Duodenal mucosa (tissue), 2 donors: Measurements from ENCODE around the gene PLB1.
"Not testable (repeated sequence)": the region's sequence is repeated elsewhere in the genome, so short reads cannot be mapped to it uniquely, and the experiment has no call there.

Experiments
- H3K27ac ChIP-seq: one replicate; pipeline ENCODE4 v1.7.0; 2013; ENCODE audit warnings: low read depth, low read length
- H3K27me3 ChIP-seq, 2 donors: one replicate each; pipeline ENCODE4 v1.7.0; 2013; ENCODE audit warnings: low read length in 2 of 2, control low read depth in 1 of 2; ENCODE audit not compliant: insufficient read depth in 2 of 2, control insufficient read depth in 1 of 2
- H3K36me3 ChIP-seq, 2 donors: one replicate each; pipeline ENCODE4 v1.7.0; 2013; ENCODE audit warnings: low read length in 2 of 2, control low read depth in 1 of 2; ENCODE audit not compliant: insufficient read depth in 2 of 2, control insufficient read depth in 1 of 2
- H3K4me1 ChIP-seq, 2 donors: one replicate each; pipeline ENCODE4 v1.7.0; 2013; ENCODE audit warnings: low read length in 2 of 2, control low read depth in 1 of 2; ENCODE audit not compliant: insufficient read depth in 2 of 2, control insufficient read depth in 1 of 2
- H3K4me3 ChIP-seq, 2 donors: one replicate each; pipeline ENCODE4 v1.7.0; 2013; ENCODE audit warnings: low read length in 2 of 2, low read depth in 1 of 2
- H3K9ac ChIP-seq, 2 donors: one replicate each; pipeline ENCODE4 v1.7.0; 2013; ENCODE audit warnings: low read length in 2 of 2, low read depth in 1 of 2
- H3K9me3 ChIP-seq, 2 donors: one replicate each; pipeline ENCODE4 v1.7.0; 2013; ENCODE audit warnings: low read length in 2 of 2, control low read depth in 1 of 2; ENCODE audit not compliant: control insufficient read depth in 1 of 2

The PLB1 gene

DNA sequence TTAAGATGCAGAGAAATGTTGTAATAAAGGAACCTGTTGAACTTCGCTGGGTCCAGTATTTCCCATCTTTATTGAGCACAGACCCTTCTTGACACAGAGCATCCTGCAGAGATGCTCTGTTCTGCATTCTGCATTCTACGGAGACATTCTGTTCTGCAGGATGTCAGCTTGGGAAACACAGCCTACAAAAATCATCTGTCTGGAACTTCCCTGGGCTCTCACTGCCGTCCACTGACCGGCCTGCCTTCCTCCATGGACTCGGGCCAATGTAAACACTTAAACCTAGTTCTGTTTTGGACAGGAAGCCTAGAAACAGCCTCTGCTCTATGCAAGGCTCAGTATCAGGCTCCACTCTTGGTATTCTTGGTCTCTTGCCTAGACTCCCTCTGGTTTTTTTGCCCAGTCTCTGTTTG is 165.7 kb downstream of the PLB1 start:
- Histone ChIP-seq H3K27ac (peak overlapping the region; percentile 77), H3K9ac (peak overlapping the region; percentile 24 to 54)

GRCh38 chr2:28662044-28662443 is 166.2 kb downstream of the PLB1 start:
- Histone ChIP-seq H3K36me3 (no peaks in the 10 kb centered on the region), H3K4me3 (no peak overlapping the region), H3K4me1 (peaks cover 60 to 62% of the 10 kb centered on the region in 2 donors), H3K27me3 (no peaks in the 10 kb centered on the region), H3K9ac (no peak overlapping the region), H3K27ac (peak overlapping the region; percentile 77), H3K9me3 (no peaks in the 10 kb centered on the region)

More for the DNA sequence above, 165.7 kb downstream of the PLB1 start:
- H3K27me3 ChIP-seq, result no peaks in the 10 kb centered on the region
- peak overlapping the region; percentile 7 to 34 for H3K4me3 ChIP-seq
- no peaks in the 10 kb centered on the region for H3K36me3 ChIP-seq
- H3K9me3 ChIP-seq, result no peaks in the 10 kb centered on the region
- peaks cover 60 to 66% of the 10 kb centered on the region in 2 donors for H3K4me1 ChIP-seq

- no peaks in the 10 kb centered on the region for H3K27me3 ChIP-seq
- no peak overlapping the region for H3K4me3 ChIP-seq
- H3K4me1 ChIP-seq, result peaks cover 54 to 56% of the 10 kb centered on the region in 2 donors
- H3K27ac ChIP-seq, result peak overlapping the region; percentile 11
- no peak overlapping the region for H3K9ac ChIP-seq
- no peaks in the 10 kb centered on the region for H3K36me3 ChIP-seq
- no peaks in the 10 kb centered on the region for H3K9me3 ChIP-seq
These were observed 166.8 kb downstream of the PLB1 start for GRCh38 chr2:28662468-28663181.

DNA sequence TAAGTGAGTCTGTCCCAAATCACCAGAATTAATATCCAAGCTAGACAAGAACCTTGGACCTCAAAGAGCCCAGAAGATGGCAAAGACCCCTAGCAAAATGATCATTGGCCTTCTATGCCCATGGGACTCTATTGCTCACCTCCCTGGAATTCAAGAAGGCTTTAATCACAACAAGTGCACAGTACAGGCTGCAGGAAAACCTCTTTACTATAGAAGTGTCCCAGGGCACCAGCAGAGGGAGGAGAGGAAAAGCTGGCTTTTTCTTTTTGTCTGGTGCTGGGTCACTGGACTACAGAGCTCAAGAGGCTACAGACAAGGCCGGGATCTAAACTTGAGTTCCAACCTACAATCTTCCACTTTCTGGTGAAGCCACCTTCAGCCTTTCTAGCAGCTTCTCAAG is 167.5 kb downstream of the PLB1 start:
- Histone ChIP-seq H3K4me1 (peaks cover 50 to 54% of the 10 kb centered on the region in 2 donors), H3K9me3 (no peaks in the 10 kb centered on the region), H3K4me3 (no peak overlapping the region), H3K36me3 (no peaks in the 10 kb centered on the region), H3K27ac (no peak overlapping the region), H3K27me3 (no peaks in the 10 kb centered on the region), H3K9ac (no peak overlapping the region)

DNA sequence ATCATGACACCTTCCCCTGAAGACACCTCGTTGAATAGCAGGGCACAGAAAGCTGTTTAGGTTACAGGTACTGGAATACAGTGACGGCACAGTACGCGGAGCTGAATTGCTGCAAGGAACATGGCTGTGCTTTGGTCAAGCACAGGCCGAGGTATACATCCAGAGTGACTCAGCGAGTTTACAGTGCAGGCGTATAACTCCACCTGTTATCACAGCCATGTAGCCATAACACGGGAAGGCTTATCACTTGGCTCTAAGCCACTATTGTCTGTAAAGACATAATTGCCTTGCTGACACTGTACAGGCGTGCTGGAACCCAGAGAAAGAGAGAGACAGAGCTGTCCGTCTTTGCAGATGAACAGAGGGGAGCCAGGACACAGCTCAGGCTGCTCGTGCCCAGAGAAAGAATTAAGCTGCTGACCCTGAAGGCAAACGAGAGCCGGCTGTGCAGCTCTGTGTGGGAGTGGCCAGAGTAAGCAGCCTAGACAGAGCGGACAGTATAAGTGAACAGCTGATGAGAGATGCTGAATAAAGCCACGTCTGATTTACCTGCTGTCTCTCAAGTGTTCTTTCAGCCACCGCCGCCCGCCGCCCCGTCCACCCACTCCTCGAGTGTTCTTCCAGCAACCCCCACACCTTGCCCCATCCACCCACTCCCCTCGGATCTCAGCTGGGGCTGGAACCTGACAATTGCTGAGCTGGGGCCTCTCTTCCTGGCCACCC is 168.4 kb downstream of the PLB1 start:
- H3K36me3 ChIP-seq, result no peaks in the 10 kb centered on the region
- H3K27ac ChIP-seq, result no peak overlapping the region
- no peaks in the 10 kb centered on the region for H3K27me3 ChIP-seq
- H3K4me1 ChIP-seq, result peaks cover 44 to 50% of the 10 kb centered on the region in 2 donors
- no peaks in the 10 kb centered on the region for H3K9me3 ChIP-seq
- peak overlapping the region in 1 of 2 donors; percentile 22 for H3K9ac ChIP-seq
- H3K4me3 ChIP-seq, result no peak overlapping the region

GRCh38 chr2:28665041-28665704 is 169.3 kb downstream of the PLB1 start:
- Histone ChIP-seq H3K27ac (no peak overlapping the region), H3K9ac (peak overlapping the region in 1 of 2 donors; percentile 22), H3K36me3 (no peaks in the 10 kb centered on the region), H3K9me3 (no peaks in the 10 kb centered on the region), H3K4me3 (no peak overlapping the region), H3K27me3 (no peaks in the 10 kb centered on the region), H3K4me1 (peaks cover 44 to 50% of the 10 kb centered on the region in 2 donors)

DNA sequence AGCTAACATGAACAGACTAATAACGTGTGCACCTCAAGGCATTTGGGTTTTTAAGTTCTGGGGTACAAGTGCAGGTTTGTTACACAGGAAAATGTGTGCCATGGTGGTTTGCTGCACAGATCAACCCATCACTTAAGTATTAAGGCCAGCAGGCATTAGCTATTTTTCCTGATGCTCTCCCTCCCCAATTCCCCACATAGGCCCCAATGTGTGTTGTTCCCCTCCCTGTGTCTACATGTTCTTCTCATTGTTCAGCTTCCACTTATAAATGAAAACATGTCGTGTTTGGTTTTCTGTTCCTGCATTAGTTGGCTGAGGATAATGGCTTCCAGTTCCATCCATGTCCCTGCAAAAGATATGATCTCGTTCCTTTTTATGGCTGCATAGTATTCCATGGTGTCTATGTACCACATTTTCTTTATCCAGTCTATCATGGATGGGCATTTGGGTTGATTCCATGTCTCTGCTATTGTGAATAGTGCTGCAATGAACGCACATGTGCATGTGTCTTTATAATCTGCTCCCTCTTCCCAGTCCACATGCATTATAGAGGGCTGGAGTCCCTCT is 170.0 kb downstream of the PLB1 start:
- not testable (repeated sequence) for H3K4me3 ChIP-seq, H3K9me3 ChIP-seq, H3K27me3 ChIP-seq, H3K36me3 ChIP-seq, H3K27ac ChIP-seq, H3K9ac ChIP-seq
- peaks cover 44% of the 10 kb centered on the region in 2 donors for H3K4me1 ChIP-seq

GRCh38 chr2:28666496-28667184 is 170.8 kb downstream of the PLB1 start:
- Histone ChIP-seq H3K9me3 (no peaks in the 10 kb centered on the region), H3K27ac (no peak overlapping the region), H3K36me3 (no peaks in the 10 kb centered on the region), H3K4me3 (no peak overlapping the region), H3K4me1 (peaks cover 36 to 37% of the 10 kb centered on the region in 2 donors), H3K27me3 (no peaks in the 10 kb centered on the region), H3K9ac (no peak overlapping the region)

DNA sequence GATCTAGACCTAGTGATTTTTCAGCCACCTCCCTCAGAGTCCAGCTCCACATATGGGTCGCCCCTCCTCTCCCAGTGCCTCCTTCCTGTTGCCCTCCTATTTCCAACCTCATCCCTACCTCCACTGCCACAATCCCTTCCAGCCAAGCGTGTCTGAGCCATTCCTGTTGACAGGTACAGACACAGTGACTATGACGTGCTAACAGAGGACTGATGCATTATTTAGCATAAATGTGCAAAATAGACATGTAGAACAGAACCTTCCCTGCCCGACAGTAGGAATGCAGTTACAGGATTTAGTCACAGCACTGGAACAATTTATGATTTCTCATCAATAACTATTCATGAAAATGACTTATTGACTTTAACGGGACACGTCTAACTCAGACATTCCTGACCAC is 171.4 kb downstream of the PLB1 start:
- no peak overlapping the region for H3K27ac ChIP-seq
- H3K4me1 ChIP-seq, result peaks cover 31 to 32% of the 10 kb centered on the region in 2 donors
- no peaks in the 10 kb centered on the region for H3K27me3 ChIP-seq
- H3K9me3 ChIP-seq, result no peaks in the 10 kb centered on the region
- H3K36me3 ChIP-seq, result no peaks in the 10 kb centered on the region
- no peak overlapping the region for H3K9ac ChIP-seq
- no peak overlapping the region for H3K4me3 ChIP-seq
